Hepatic stellate cell (primary cell): ENCODE data around the gene TCEAL7.

Source experiments
- DNase-seq: peaks from one replicate; pipeline ENCODE4 v3.0.0; 2011; ENCODE audit warnings: low spot score

Gene TCEAL7

DNA sequence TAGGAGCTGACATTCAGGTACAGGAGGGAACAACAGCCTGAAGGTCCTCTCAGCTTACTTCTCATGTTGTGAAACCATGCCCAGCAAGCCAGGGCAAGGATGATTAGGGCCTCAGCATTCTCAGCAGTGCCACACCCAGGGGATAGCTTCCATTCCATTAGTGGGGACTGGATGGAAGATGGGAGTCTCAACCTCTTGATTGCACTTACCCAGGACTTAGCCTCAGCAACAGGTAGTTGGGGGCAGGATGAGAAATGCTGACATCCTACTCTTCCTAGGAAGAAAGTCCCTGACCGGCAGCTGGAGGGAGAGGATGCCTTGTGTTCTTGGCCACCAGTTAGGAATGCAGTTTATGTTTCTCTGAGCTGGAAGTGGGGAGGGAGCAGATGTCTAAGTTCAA lies 37.5 kb downstream of the TCEAL7 start:
- no peak for DNase-seq

DNA sequence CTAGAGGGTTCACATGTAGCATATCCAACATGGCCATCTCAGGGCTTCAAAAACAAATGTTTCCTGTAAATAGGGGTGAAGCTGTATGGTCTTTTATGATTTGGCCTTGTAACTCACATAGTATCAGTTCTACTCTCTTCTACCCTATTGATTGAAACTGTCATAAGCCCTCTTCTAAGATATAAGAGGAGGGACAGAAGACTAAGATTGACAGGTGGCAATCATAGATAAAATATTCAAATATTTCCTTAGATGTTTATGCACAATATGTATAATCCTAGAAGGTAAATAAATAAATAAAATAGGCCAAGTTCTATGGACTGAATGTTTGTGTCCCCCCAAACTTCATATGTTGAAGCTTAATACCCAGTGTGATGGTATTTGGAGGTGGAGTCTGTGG lies 39.4 kb downstream of the TCEAL7 start:
- no peak for DNase-seq

DNA sequence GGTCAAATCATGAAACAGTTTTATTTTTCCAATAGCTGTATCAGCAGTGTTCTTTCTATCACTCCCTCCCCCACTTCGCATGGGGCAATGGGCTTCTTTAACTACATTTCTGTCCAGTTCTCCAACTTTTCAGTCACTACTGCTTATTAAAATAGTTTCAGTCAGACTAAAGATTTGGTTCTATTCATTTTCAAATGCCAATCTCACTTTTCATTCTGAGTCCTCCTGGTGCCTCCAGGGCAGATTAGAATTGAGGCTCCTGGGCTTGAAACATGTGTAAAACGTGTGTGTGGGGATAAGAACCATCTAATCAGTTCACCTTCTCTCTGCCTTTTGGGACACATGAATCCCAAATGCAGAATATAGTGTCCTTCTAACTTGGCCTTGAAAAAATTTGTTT lies 42.8 kb downstream of the TCEAL7 start:
- DNase-seq, result no peak

- DNase-seq, result no peak
Measured at GRCh38 chrX:103373581-103373980, 43.5 kb downstream of the TCEAL7 start.

DNA sequence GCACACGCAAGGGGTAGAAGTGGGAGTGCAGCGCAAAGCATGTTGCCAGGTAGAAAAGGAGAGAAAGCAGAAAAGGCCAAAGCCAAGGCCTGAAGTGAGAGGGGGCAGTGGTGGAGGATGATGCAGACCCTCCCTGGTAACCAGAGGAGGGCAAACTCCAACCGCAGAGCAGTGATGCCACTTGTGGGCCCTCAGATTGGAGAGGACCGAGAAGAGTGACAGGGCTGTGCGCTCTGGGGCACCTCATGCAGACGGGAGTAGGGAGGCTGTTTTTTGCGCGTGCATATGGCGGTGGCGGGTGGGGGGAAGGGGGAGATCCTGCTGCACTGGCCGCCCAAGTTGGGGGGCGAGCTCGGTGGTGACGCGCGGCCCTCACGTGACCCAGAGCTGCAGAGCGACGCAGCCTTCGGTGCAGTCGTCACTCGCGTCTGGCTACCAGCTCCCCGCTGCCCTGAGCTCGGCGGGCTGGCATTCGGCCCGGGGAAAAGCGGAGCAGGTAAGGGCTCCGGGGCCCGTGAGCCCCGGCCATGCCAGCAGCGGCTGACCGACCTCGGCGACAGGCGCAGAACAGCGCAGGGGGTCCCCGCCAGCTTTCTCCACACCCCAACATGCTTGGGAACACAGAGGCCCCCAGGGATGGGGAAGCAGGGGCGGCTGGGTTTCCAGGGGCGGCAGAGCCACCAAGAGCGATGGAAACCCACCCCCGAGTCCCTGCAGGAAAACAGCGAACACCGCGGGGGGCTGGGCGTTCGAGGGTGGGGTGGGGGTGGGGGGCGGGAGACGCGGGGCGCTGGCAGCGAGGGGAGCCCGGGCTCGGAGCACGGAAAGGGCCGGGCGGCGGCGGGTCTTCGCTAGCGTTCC lies 46.3 kb downstream of the TCEAL7 start, which contains the start of gene BEX3:
Gene BEX3 (plus strand): TSS at position 421 of the 861 bp plus-strand sequence. CDS start 984 bp downstream, outside the sequence.
- DNase-seq, result peak; percentile 41

DNA sequence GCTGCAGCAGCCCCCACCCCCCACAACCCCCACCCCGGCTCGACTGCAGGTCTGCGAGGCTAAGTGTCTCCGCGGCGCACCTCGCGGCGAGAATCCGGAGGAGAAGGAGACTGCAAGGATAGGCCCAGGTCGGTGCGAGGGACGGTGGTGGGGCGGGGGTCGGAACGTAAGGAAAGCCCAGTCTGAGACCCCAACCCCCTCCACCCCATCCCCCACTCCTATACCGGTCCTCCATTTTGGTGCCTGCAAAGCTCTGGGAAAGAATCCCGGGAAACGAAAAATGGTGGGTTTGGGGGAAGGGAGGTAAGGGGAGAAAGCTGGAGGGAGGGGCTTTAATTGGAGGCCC lies 46.9 kb downstream of the TCEAL7 start:
- peak; percentile 29 for DNase-seq

- DNase-seq, result no peak
Measured at GRCh38 chrX:103378990-103379389, 49.0 kb downstream of the TCEAL7 start.
